Measurements from ENCODE around the gene TAGLN2.

Gene TAGLN2

DNA sequence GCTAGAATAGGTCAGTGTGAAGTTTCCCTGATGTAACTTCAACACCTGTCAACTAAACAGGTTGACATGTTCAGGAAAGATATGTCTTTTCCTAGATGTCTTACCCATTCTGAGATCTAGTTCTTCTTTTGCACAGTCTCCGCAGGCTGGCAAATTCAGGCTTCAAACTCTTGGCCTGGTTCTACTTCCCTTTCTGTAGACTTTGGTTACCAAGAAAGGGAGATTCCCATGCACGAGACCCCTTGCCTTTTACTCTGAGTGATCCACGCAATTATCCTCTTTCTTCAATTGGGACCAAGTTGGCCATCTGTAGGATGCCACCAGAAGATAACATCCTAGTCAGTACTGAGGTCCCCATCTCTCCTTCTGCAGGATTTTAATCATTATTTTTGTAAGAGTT, 27.3 kb downstream of the TAGLN2 start:
- peak; percentile 74 for DNase-seq

GRCh38 chr1:159896546-159896930, 28.8 kb downstream of the TAGLN2 start:
- DNase-seq = no peak

DNA sequence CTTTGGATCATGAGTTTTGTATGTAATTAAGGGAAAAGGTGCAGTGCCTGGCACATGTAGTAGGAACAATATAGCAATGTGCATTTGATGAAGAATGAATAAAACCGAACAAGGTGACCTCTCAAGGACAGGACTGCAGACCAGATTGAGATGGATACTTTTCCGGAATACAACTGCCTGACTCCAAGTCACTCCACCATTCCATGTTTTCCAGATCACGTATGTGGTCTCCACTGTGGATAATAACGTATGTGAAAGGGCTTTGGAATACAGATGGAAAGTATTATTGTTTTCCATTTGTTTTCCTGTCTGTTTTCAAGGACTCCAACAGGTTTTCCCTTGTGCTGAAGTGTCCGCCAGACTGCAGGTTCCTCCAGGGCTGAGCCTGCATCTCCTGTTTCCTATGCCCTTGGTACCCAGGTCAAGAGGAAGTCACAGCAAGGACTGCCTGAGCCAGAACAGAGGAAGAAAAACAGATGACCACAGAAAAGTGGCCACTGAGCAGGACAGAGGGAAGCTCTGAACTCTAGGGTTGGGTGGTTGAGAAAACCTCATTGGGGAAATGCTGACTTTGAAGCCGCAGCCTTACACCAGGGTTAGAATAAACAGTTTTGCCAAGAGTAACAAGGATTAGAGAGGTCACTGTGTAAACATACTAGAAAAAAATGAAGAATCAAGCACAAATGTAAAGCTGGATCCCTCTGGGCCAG, 29.3 kb downstream of the TAGLN2 start:
- DNase-seq = peak; percentile 32

DNA sequence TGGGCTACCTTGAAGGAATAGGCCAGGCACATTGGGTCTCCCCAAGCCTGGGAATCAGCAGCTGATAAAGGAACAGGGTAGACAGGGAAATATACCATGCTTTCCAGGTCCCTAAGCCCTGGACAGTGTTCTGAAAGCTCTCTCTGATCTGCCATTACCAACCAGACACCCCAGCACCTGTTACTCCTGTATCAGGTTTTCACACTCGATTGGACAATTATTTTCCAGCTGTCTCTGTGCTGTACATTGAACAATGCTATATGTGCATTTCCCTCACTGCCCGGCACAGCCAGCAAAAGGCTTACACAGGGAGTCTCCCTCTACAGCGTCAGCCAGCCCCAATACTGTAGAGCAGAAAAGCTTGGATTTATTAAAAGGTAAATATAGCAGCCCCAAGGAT, 30.0 kb downstream of the TAGLN2 start:
- no peak for DNase-seq

GRCh38 chr1:159892944-159893343, 32.4 kb downstream of the TAGLN2 start:
- DNase-seq = no peak

- DNase-seq = peak; percentile 88
Measured at GRCh38 chr1:159891275-159892157, 33.8 kb downstream of the TAGLN2 start.

GRCh38 chr1:159890390-159890789, 34.9 kb downstream of the TAGLN2 start:
- no peak for DNase-seq

DNA sequence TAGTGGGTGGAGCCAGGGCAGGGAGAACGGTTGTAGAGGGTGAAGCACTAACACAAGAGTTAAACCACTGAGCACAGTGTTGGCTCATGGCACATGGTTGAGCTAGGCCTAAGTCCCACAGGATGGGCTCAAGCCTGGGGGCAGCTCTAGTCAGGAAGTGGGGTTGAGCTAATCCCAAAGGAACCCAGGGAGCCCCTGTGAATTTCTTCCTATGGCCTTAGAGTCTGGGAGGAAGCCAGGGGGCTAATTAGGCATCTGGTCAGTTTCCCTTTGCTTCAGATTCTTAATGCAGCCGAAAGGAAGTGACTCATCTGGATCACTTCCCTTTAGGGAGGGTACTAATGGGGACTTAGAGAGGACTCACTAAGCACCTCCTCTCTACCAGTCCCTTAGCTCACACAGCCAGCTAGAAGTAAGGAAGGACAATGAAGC, 35.5 kb downstream of the TAGLN2 start:
- peak; percentile 93 for DNase-seq

GRCh38 chr1:159889202-159889601, 36.1 kb downstream of the TAGLN2 start:
- DNase-seq = no peak

- DNase-seq = no peak
Measured at GRCh38 chr1:159884296-159884695, 41.0 kb downstream of the TAGLN2 start.

DNA sequence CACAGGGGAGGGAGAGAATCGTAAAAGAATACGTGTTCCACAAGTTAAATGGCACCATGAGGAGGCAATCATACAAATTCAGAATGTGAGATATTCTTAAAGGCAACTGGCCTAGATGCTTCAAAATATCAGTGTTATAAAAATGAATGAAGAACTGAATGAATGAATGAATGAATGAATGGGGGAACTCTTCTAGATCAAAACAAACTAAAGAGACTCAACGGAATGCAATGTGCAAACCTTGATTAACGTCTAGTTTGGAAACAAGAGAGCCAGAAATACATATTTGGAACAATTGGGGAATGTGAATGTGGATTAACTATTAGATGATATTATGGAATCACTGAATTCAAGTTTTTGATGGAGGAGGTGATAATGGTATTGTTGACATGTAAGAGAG, 42.2 kb downstream of the TAGLN2 start:
- no peak for DNase-seq

- DNase-seq = peak; percentile 69
Measured at GRCh38 chr1:159882527-159882862, 42.8 kb downstream of the TAGLN2 start.

GRCh38 chr1:159881622-159882526, 43.4 kb downstream of the TAGLN2 start:
- peak; percentile 77 for DNase-seq

DNA sequence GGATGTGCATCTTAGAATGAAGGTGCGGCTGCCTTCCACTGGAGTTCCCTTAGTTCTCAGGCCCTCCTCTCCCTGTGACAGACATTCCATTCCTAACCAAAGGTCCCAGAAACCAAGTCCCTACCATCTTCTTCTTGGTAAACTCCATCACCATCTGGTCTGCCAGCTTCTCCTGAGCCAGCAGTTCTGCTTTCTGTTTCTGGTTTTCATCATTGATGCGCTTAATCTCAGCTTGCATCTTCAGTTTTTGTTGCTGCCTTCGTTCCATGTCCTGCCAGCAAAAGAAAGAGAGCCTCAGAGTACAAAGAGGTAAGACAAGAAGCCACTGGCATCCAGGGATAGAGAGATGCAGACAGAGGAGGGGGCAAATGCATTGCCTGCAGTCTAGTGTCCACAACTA, 44.9 kb downstream of the TAGLN2 start:
- peak; percentile 80 for DNase-seq

- peak; percentile 93 for DNase-seq
Measured at GRCh38 chr1:159879977-159880376, 45.3 kb downstream of the TAGLN2 start.

DNA sequence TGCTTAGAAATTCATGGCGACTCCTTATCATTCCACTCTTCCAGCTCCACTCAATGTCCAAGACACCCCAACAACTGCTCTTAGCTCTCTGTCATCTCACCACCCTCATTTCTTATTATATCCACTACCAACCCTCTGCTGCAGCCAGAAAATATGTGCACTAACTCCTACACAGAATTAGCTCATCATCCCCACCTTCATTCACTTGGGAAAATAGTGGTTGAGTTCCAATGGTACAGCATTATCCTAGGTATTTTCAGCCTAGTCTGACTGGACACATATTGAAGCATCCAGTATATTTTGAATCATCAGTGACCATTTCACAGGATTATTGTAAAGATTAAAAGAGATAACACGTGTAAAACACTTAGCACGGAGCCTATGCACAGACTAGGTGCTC, 46.2 kb downstream of the TAGLN2 start:
- DNase-seq = no peak

- DNase-seq = no peak
Measured at GRCh38 chr1:159877695-159878444, 47.4 kb downstream of the TAGLN2 start.

- DNase-seq = no peak
Measured at GRCh38 chr1:159873530-159874143, 51.7 kb downstream of the TAGLN2 start.

DNA sequence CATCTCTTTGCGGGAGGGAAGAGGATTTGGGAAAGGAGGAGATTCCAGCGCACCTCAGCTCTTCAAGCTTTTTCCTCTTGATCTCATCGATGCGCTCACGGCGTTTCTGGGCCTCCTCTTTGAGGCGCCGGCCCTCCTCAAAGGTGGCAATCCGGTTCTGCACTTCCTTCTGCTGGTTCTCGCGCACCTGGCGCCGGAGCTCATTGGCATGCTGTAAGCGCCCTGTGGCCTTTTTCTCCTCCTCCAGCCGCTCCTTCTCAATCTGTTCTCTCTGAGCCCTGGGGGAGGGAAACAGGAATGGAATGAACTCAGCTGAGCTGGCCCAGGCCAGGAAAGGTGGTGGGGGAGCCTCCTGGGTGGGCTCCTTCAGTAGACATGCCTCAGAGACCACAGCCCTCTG, 52.4 kb downstream of the TAGLN2 start:
- no peak for DNase-seq

GRCh38 chr1:159870704-159871103, 54.6 kb downstream of the TAGLN2 start:
- DNase-seq = no peak

DNA sequence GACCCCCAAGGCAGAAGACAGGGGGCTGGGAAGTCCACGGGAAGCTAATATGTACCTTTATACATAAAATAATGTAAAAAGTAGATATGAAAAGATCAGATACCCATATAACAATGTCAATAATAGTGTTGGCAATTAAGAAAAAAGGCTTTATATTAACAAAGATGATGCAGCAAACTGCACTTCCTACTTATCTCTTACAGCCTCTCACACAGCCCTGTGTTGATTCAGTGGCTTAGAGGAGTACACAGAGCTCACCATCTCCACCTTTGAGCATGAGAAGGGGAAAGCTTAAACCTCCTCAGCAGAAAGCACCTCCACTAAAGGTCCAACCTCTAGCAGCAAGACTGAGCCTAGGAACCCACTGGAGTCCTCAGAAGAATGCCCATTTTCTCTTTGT, 55.7 kb downstream of the TAGLN2 start:
- no peak for DNase-seq

GRCh38 chr1:159869173-159869572, 56.1 kb downstream of the TAGLN2 start:
- no peak for DNase-seq

Measured in inflammatory macrophage treated with lipopolysaccharide for 4 hours (primary cell).